ENCODE measurements around the gene TMPRSS7. TPM values are rescaled to one million over a fixed set of nuclear protein-coding genes. Genes with fewer than 3 reads are reported as not detected.
"Not testable (repeated sequence)": the region's sequence is repeated elsewhere in the genome, so short reads cannot be mapped to it uniquely, and the experiment has no call there.

TMPRSS7 gene
- total RNA-seq, 4 donors from 2014 or later = not detected

DNA sequence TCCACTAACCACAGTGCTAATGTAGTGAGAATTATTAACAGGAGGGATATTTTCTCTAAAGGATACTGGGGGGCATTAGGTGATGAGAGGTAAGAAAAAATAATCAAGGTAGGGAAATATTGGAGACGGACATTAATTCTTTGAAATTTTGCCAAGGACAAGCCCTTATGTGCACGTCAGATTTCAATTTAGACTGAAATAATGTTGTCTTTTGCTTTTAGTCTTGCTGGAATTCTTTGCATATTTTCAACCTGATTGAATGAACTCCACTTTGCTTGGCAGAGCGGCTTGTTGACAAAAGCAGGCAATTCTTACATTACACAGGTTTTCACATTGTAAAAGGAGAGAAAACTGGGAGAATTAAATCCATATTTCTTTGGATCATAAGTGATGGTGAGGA lies 26.6 kb downstream of the TMPRSS7 start:
- 48% methylated on average over 3 of the region's 3 CpGs for WGBS
- no peaks in the 10 kb centered on the region for H3K27me3 ChIP-seq
- H3K36me3 ChIP-seq = no peaks in the 10 kb centered on the region
- H3K9me3 ChIP-seq = no peaks in the 10 kb centered on the region
- no peak overlapping the region for H3K4me3 ChIP-seq
- H3K27ac ChIP-seq (replicated peaks in 1 of 4) = no peak overlapping the region
- no peaks in the 10 kb centered on the region for H3K4me1 ChIP-seq
- intact Hi-C loops (cut with DNase I) = no loop called here
- DNase-seq (ENCODE audit: extremely low spot score) = no peak
- no peak for TF ChIP-seq POLR2A (IDR thresholded peaks at IDR 0.05; ENCODE audit: low read depth)
- TF ChIP-seq EP300 (IDR thresholded peaks at IDR 0.05) = no peak
- TF ChIP-seq POLR2AphosphoS5 (IDR thresholded peaks at IDR 0.05) = no peak
- TF ChIP-seq, protein P1, sequence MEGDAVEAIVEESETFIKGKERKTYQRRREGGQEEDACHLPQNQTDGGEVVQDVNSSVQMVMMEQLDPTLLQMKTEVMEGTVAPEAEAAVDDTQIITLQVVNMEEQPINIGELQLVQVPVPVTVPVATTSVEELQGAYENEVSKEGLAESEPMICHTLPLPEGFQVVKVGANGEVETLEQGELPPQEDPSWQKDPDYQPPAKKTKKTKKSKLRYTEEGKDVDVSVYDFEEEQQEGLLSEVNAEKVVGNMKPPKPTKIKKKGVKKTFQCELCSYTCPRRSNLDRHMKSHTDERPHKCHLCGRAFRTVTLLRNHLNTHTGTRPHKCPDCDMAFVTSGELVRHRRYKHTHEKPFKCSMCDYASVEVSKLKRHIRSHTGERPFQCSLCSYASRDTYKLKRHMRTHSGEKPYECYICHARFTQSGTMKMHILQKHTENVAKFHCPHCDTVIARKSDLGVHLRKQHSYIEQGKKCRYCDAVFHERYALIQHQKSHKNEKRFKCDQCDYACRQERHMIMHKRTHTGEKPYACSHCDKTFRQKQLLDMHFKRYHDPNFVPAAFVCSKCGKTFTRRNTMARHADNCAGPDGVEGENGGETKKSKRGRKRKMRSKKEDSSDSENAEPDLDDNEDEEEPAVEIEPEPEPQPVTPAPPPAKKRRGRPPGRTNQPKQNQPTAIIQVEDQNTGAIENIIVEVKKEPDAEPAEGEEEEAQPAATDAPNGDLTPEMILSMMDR (IDR thresholded peaks at IDR 0.05) = no peak

DNA sequence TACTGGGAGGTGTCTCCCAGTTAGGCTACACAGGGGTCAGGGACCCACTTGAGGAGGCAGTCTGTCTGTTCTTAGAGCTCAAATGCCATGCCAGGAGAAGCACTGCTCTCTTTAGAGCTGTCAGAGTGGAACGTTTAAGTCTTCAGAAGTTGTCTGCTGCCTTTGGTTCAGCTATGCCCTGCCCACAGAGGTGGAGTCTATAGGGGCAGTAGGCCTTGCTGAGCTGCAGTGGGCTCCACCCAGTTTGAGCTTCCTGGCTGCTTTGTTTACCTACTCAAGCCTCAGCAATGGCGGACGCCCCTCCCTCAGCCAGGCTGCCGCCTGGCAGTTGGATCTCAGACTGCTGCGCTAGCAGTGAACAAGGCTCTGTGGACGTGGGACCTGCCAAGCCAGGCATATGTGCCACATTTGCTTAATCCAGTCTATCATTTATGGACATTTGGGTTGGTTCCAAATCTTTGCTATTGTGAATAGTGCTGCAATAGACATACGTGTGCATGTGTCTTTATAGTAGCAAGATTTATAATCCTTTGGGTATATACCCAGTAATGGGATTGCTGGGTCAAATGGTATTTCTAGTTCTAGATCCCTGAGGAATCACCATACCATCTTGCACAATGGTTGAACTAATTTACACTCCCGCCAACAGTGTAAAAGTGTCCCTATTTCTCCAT lies 38.0 kb downstream of the TMPRSS7 start:
- H3K27me3 ChIP-seq; H3K27ac ChIP-seq (replicated peaks in 1 of 4); DNase-seq (ENCODE audit: extremely low spot score); H3K36me3 ChIP-seq; H3K9me3 ChIP-seq; H3K4me3 ChIP-seq; intact Hi-C loops (cut with DNase I); H3K4me1 ChIP-seq: not testable (repeated sequence)
- WGBS = 93% methylated on average over 2 of the region's 8 CpGs

DNA sequence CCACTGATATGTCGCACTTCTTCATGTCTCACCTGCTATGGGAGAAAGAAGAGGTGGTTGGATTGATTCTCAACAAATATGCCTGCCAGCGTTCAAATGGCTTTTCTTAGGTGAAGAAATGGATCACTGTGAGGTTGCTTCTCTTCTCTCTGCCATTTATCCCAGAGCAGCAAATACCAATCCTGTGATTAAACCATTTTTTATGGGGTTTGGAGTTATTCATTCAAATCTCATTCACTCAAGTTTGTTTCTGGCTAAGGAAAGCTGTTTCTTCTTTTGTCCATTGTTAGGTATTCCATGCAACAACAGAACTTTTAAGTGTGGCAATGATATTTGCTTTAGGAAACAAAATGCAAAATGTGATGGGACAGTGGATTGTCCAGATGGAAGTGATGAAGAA lies 39.5 kb downstream of the TMPRSS7 start:
- intact Hi-C loops (cut with DNase I) = no loop called here
- WGBS = 84% methylated on average over 2 of the region's 2 CpGs
- Histone ChIP-seq H3K36me3 (no peaks in the 10 kb centered on the region), H3K4me1 (no peaks in the 10 kb centered on the region), H3K27ac (replicated peaks in 1 of 4) (no peak overlapping the region), H3K27me3 (no peaks in the 10 kb centered on the region), H3K9me3 (no peaks in the 10 kb centered on the region), H3K4me3 (no peak overlapping the region)
- TF ChIP-seq POLR2AphosphoS5 (IDR thresholded peaks at IDR 0.05) (no peak), EP300 (IDR thresholded peaks at IDR 0.05) (no peak), POLR2A (IDR thresholded peaks at IDR 0.05; ENCODE audit: low read depth) (no peak)
- TF ChIP-seq, protein P1 (IDR thresholded peaks at IDR 0.05) = no peak
- DNase-seq (ENCODE audit: extremely low spot score) = no peak

DNA sequence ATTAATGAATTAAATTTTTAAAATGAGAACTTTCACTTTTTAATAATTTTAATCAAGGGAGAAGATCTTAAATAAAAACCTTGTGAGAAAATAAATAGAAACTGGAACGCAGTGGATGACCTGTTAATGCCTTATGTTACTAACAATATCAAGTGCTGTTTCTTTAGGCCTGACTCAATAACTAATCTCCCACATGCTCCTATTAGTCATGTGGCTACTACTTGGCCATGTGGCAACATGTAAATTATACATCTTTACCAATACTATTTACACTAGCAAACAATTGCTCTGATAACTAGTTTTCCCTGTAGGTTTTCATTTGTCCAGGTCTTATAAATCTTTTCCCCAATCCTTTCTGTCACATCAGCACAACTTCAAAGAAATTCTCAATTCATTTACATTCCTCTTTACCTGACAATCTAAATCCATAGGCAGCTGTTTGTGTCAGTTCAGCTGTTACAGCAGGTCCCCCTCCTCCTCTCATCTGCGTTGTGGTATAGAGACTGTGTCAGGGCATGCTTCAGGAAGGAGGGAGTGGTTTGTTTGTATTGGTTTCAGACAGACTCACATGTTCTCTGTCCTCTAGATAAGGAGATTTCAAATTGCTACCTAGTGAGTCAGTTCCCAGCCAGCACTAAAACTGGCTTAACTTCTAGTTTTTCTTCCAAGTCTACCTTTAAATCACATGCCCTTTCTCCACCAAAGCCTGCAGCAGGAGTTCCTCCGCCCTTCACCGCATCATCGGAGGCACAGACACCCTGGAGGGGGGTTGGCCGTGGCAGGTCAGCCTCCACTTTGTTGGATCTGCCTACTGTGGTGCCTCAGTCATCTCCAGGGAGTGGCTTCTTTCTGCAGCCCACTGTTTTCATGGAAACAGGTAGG lies 40.3 kb downstream of the TMPRSS7 start:
- TF ChIP-seq EP300 (IDR thresholded peaks at IDR 0.05) = no peak
- no peak for TF ChIP-seq POLR2AphosphoS5 (IDR thresholded peaks at IDR 0.05)
- TF ChIP-seq, protein P1 (IDR thresholded peaks at IDR 0.05) = no peak
- TF ChIP-seq POLR2A (IDR thresholded peaks at IDR 0.05; ENCODE audit: low read depth) = no peak
- Histone ChIP-seq H3K9me3 (no peaks in the 10 kb centered on the region), H3K4me1 (no peaks in the 10 kb centered on the region), H3K27ac (replicated peaks in 1 of 4) (no peak overlapping the region), H3K36me3 (no peaks in the 10 kb centered on the region), H3K4me3 (no peak overlapping the region), H3K27me3 (no peaks in the 10 kb centered on the region)
- intact Hi-C loops (cut with DNase I) = no loop called here
- no peak for DNase-seq (ENCODE audit: extremely low spot score)
- 61% methylated on average over 6 of the region's 6 CpGs for WGBS

All from esophagus muscularis mucosa (tissue), 4 donors.